SK-N-SH (cell line): ENCODE results near the gene CCNL2. TPM values are rescaled to one million over a fixed set of nuclear protein-coding genes. Genes with fewer than 3 reads are reported as not detected.

Experiments used
- CTCF ChIA-PET: fragments of 300-600, 350-600 bp; formaldehyde crosslinking; extraction: SDS; loops from one replicate; lab custom pipeline; 2021; lab: Yijun Ruan, JAX
- POLR2A ChIA-PET: fragments of 350-600 bp; sonication (Branson Sonifier 250); formaldehyde crosslinking; extraction: SDS; loops from one replicate; lab custom pipeline; 2020; ENCODE audit warnings: antibody characterized with exemption, inconsistent platforms; lab: Yijun Ruan, JAX
- DNase-seq: peaks from one replicate; pipeline ENCODE4 v3.0.0; 2012
- H2AFZ ChIP-seq: fragments of 200-600 bp; sonication (generic); 2 replicates; pipeline ENCODE4 v1.8.1; 2016; ENCODE audit warnings: antibody characterized with exemption, mild to moderate bottlenecking, low read depth
- H3F3A ChIP-seq: fragments of 200-600 bp; sonication (generic); replicated peaks from 2 replicates; pipeline ENCODE3; 2016; ENCODE audit warnings: antibody characterized with exemption, mild to moderate bottlenecking; ENCODE audit not compliant: insufficient read depth
- H3K27ac ChIP-seq, 2 experiments: fragments of 200-500 bp in 1 of 2; fragments of 200-600 bp in 1 of 2; sonication (Bioruptor generic) in 1 of 2; sonication (generic), shearing (Covaris generic) in 1 of 2; 2 replicates each; pipeline versions ENCODE4 v1.5.1 to v1.6.1; 2014 to 2016; ENCODE audit warnings: low read depth in 2 of 2, inconsistent platforms in 1 of 2, low read length in 1 of 2, mild to moderate bottlenecking in 1 of 2, mixed read lengths in 1 of 2
- H3K27me3 ChIP-seq: fragments of 200-600 bp; sonication (generic), shearing (Covaris generic); 2 replicates; pipeline ENCODE4 v1.6.1; 2016; ENCODE audit warnings: mixed run types; ENCODE audit not compliant: insufficient read depth
- H3K36me3 ChIP-seq, 2 experiments: fragments of 200-500 bp in 1 of 2; fragments of 200-600 bp in 1 of 2; sonication (Bioruptor generic) in 1 of 2; sonication (generic) in 1 of 2; replicated peaks in 1 of 2; 2 replicates each; pipeline versions ENCODE3 to v1.5.1; 2014 to 2016; ENCODE audit warnings: low read length in 1 of 2, mild to moderate bottlenecking in 1 of 2; ENCODE audit not compliant: insufficient read depth in 2 of 2, control insufficient read depth in 1 of 2
- H3K4me1 ChIP-seq, 2 experiments: fragments of 200-500 bp in 1 of 2; fragments of 200-600 bp in 1 of 2; sonication (Bioruptor generic) in 1 of 2; sonication (generic), shearing (Covaris generic) in 1 of 2; 2 replicates each; pipeline versions ENCODE4 v1.5.1 to v1.6.1; 2014 to 2016; ENCODE audit warnings: low read depth in 1 of 2, low read length in 1 of 2, mixed run types in 1 of 2; ENCODE audit not compliant: insufficient read depth in 2 of 2, control insufficient read depth in 1 of 2
- H3K4me2 ChIP-seq: fragments of 200-600 bp; sonication (generic), shearing (Covaris generic); 2 replicates; pipeline ENCODE4 v1.6.1; 2017; ENCODE audit warnings: mixed run types
- H3K4me3 ChIP-seq, 2 experiments: fragments of 200-500 bp in 1 of 2; fragments of 200-600 bp in 1 of 2; sonication (Bioruptor generic) in 1 of 2; sonication (generic), shearing (Covaris generic) in 1 of 2; 2 replicates each; pipeline versions ENCODE4 v1.5.1 to v1.8.1; 2014 to 2016; ENCODE audit warnings: low read depth in 2 of 2, inconsistent platforms in 1 of 2, low read length in 1 of 2, mild to moderate bottlenecking in 1 of 2, mixed read lengths in 1 of 2, moderate library complexity in 1 of 2
- H3K79me2 ChIP-seq: fragments of 200-600 bp; sonication (generic); 2 replicates; pipeline ENCODE4 v1.8.1; 2017; ENCODE audit warnings: mild to moderate bottlenecking; ENCODE audit not compliant: insufficient read depth
- H3K9ac ChIP-seq: fragments of 200-600 bp; sonication (generic); 2 replicates; pipeline ENCODE4 v1.6.1; 2017; ENCODE audit warnings: mixed run types
- H3K9me2 ChIP-seq: fragments of 200-600 bp; sonication (generic); 2 replicates; pipeline ENCODE4 v1.6.1; 2017; ENCODE audit warnings: mixed run types
- H3K9me3 ChIP-seq: fragments of 200-600 bp; sonication (generic); 2 replicates; pipeline ENCODE4 v1.6.1; 2017; ENCODE audit warnings: mixed run types, mild to moderate bottlenecking, moderate library complexity
- H4K20me1 ChIP-seq: fragments of 200-600 bp; sonication (generic); 2 replicates; pipeline ENCODE4 v1.6.1; 2017; ENCODE audit warnings: mild to moderate bottlenecking, mixed run types; ENCODE audit not compliant: insufficient read depth
- ELF1 ChIP-seq: IDR thresholded peaks from 2 replicates; pipeline ENCODE4 v1.4.0; 2012
- EP300 ChIP-seq, 2 experiments: IDR thresholded peaks; 2 replicates each; pipeline versions ENCODE4 v1.4.0 to v1.6.1; 2012; ENCODE audit warnings: borderline replicate concordance in 1 of 2, low read depth in 1 of 2, low read length in 1 of 2
- EZH2phosphoT487 ChIP-seq: fragments of 200-600 bp; sonication (generic); IDR thresholded peaks from 2 replicates; pipeline ENCODE4 v1.6.1; 2017; ENCODE audit warnings: low read depth, mixed run types, mild to moderate bottlenecking, antibody characterized with exemption, moderate library complexity, borderline replicate concordance
- FOSL2 ChIP-seq: IDR thresholded peaks from 2 replicates; pipeline ENCODE4 v1.4.0; 2012; ENCODE audit warnings: low read depth, mild to moderate bottlenecking, moderate library complexity, borderline replicate concordance
- FOXJ3 ChIP-seq: sonication (generic); formaldehyde crosslinking; IDR thresholded peaks from 2 replicates; pipeline ENCODE4 v1.5.1; 2020; ENCODE audit warnings: mild to moderate bottlenecking, missing genetic modification reagents
- FOXM1 ChIP-seq: IDR thresholded peaks from 2 replicates; pipeline ENCODE4 v1.4.0; 2012; ENCODE audit warnings: low read depth, mild to moderate bottlenecking
- GABPA ChIP-seq: IDR thresholded peaks from 2 replicates; pipeline ENCODE4 v1.4.0; 2012; ENCODE audit warnings: low read depth, mild to moderate bottlenecking
- MEF2A ChIP-seq: IDR thresholded peaks from 2 replicates; pipeline ENCODE4 v1.4.0; 2012; ENCODE audit warnings: low read depth, borderline replicate concordance
- MXI1 ChIP-seq: IDR thresholded peaks from 2 replicates; pipeline ENCODE4 v1.6.1; 2012; ENCODE audit warnings: mild to moderate bottlenecking, low read depth, low read length, improper control_type of control experiment
- NFIC ChIP-seq: IDR thresholded peaks from 2 replicates; pipeline ENCODE4 v1.4.0; 2012; ENCODE audit warnings: borderline replicate concordance
- NRF1 ChIP-seq: IDR thresholded peaks from 2 replicates; pipeline ENCODE4 v1.6.1; 2012; ENCODE audit warnings: low read depth, mild to moderate bottlenecking, low read length
- POLR2AphosphoS5 ChIP-seq: IDR thresholded peaks from 2 replicates; pipeline ENCODE4 v1.6.1; 2012; ENCODE audit warnings: low read depth, low read length
- RAD21 ChIP-seq: IDR thresholded peaks from 2 replicates; pipeline ENCODE4 v1.6.1; 2012; ENCODE audit warnings: mild to moderate bottlenecking, low read length
- WGBS: methylation state at CpG from one replicate; pipeline ENCODE4 v1.1.6; 2017; ENCODE audit warnings: low lambda C conversion rate; 5-methylcytosine and 5-hydroxymethylcytosine counted together
- polyA plus RNA-seq, 3 experiments: library from polyadenylated mRNA; depleted of rRNA; stranded (reverse); fragments of >200 nt; gene quantifications; 2 replicates each; pipeline ENCODE4 v1.2.3, GENCODE V29; 2012
- TF ChIP-seq, protein P1 (sequence below): fragments of 150-350 bp; IDR thresholded peaks from 2 replicates; pipeline ENCODE4 v1.6.1; 2017; ENCODE audit warnings: antibody characterized with exemption, low read length, low read depth, borderline replicate concordance
- TF ChIP-seq, protein P2 (sequence below): IDR thresholded peaks from 2 replicates; pipeline ENCODE4 v1.4.0; 2012; ENCODE audit warnings: low read depth, borderline replicate concordance
- TF ChIP-seq, protein P3 (sequence below): IDR thresholded peaks from 2 replicates; pipeline ENCODE4 v1.4.0; 2012; ENCODE audit warnings: low read depth
- TF ChIP-seq, protein P4 (sequence below): IDR thresholded peaks from 2 replicates; pipeline ENCODE4 v1.6.1; 2012; ENCODE audit warnings: mild to moderate bottlenecking, low read depth, low read length, moderate library complexity
- TF ChIP-seq, protein P5 (sequence below): IDR thresholded peaks from 2 replicates; pipeline ENCODE4 v1.4.0; 2012; ENCODE audit warnings: low read depth, borderline replicate concordance

Gene CCNL2
- polyA plus RNA-seq, 1 of the 3 experiments (the other 2 are of a cell fraction), result 362 TPM

DNA sequence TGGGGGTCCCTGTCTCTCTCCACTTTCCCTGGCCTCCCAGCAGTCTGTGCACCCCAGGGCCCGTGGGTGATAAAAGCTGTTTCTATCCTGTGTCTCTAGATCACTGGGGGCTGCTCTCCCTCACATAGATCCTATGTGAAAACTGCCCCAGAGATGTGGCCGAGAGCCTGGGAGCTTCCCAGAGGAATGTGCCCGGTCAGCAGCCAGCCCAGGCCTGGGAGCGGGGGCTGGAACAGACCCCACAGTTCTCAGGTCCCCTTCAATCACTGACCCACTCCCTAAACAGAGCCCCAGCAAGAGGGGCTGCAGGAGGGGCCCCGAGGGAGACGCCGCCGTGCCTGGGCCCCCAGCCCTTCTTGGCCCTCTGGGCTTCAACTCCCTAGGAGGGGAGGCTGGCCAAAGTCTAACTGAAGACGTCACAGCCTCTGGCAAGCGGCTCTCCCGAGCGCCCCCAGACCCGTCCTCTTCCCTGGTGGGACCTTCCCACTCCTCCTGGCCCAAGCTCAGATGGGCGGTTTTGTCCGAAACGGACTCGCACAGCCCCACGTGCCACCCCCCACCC lies 41.2 kb downstream of the CCNL2 start:
- Histone ChIP-seq H3K9ac (no peak overlapping the region), H3K4me2 (no peak overlapping the region), H3K9me2 (no peaks in the 10 kb centered on the region), H4K20me1 (no peaks in the 10 kb centered on the region), H2AFZ (no peak overlapping the region), H3K27ac (peak overlapping the region in 1 of 2 experiments; percentile 98; a peak in 2 of 4 replicates), H3K79me2 (no peaks in the 10 kb centered on the region), H3K36me3 (no peaks in the 10 kb centered on the region), H3K4me3 (no peak overlapping the region), H3K4me1 (peaks cover 20 to 59% of the 10 kb centered on the region in 2 experiments; a peak in 3 of 4 replicates), H3F3A (peaks cover 7% of the 10 kb centered on the region), H3K27me3 (no peaks in the 10 kb centered on the region), H3K9me3 (no peaks in the 10 kb centered on the region)
- no peak for DNase-seq
- POLR2A ChIA-PET, result no interaction called here
- WGBS, result 73% methylated on average over 5 of the region's 18 CpGs
- no peak for TF ChIP-seq FOSL2
- TF ChIP-seq FOXJ3 (CRISPR knock-in tag), result no peak
- TF ChIP-seq MXI1, result no peak
- TF ChIP-seq, protein P1, sequence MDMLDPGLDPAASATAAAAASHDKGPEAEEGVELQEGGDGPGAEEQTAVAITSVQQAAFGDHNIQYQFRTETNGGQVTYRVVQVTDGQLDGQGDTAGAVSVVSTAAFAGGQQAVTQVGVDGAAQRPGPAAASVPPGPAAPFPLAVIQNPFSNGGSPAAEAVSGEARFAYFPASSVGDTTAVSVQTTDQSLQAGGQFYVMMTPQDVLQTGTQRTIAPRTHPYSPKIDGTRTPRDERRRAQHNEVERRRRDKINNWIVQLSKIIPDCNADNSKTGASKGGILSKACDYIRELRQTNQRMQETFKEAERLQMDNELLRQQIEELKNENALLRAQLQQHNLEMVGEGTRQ, result no peak
- TF ChIP-seq GABPA, result no peak
- TF ChIP-seq, protein P2, sequence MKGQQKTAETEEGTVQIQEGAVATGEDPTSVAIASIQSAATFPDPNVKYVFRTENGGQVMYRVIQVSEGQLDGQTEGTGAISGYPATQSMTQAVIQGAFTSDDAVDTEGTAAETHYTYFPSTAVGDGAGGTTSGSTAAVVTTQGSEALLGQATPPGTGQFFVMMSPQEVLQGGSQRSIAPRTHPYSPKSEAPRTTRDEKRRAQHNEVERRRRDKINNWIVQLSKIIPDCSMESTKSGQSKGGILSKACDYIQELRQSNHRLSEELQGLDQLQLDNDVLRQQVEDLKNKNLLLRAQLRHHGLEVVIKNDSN, result no peak
- TF ChIP-seq FOXM1, result no peak
- TF ChIP-seq, protein P3, sequence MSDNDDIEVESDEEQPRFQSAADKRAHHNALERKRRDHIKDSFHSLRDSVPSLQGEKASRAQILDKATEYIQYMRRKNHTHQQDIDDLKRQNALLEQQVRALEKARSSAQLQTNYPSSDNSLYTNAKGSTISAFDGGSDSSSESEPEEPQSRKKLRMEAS, result no peak
- no peak for TF ChIP-seq NFIC
- no peak for TF ChIP-seq ELF1
- TF ChIP-seq EZH2phosphoT487, result no peak
- TF ChIP-seq, protein P4, sequence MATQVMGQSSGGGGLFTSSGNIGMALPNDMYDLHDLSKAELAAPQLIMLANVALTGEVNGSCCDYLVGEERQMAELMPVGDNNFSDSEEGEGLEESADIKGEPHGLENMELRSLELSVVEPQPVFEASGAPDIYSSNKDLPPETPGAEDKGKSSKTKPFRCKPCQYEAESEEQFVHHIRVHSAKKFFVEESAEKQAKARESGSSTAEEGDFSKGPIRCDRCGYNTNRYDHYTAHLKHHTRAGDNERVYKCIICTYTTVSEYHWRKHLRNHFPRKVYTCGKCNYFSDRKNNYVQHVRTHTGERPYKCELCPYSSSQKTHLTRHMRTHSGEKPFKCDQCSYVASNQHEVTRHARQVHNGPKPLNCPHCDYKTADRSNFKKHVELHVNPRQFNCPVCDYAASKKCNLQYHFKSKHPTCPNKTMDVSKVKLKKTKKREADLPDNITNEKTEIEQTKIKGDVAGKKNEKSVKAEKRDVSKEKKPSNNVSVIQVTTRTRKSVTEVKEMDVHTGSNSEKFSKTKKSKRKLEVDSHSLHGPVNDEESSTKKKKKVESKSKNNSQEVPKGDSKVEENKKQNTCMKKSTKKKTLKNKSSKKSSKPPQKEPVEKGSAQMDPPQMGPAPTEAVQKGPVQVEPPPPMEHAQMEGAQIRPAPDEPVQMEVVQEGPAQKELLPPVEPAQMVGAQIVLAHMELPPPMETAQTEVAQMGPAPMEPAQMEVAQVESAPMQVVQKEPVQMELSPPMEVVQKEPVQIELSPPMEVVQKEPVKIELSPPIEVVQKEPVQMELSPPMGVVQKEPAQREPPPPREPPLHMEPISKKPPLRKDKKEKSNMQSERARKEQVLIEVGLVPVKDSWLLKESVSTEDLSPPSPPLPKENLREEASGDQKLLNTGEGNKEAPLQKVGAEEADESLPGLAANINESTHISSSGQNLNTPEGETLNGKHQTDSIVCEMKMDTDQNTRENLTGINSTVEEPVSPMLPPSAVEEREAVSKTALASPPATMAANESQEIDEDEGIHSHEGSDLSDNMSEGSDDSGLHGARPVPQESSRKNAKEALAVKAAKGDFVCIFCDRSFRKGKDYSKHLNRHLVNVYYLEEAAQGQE, result no peak
- no peak for TF ChIP-seq POLR2AphosphoS5
- no peak for TF ChIP-seq RAD21
- TF ChIP-seq, protein P5, sequence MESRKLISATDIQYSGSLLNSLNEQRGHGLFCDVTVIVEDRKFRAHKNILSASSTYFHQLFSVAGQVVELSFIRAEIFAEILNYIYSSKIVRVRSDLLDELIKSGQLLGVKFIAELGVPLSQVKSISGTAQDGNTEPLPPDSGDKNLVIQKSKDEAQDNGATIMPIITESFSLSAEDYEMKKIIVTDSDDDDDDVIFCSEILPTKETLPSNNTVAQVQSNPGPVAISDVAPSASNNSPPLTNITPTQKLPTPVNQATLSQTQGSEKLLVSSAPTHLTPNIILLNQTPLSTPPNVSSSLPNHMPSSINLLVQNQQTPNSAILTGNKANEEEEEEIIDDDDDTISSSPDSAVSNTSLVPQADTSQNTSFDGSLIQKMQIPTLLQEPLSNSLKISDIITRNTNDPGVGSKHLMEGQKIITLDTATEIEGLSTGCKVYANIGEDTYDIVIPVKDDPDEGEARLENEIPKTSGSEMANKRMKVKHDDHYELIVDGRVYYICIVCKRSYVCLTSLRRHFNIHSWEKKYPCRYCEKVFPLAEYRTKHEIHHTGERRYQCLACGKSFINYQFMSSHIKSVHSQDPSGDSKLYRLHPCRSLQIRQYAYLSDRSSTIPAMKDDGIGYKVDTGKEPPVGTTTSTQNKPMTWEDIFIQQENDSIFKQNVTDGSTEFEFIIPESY, result no peak
- no peak for TF ChIP-seq MEF2A
- no peak for TF ChIP-seq NRF1
- no peak for TF ChIP-seq EP300 (IDR thresholded peaks at IDR 0.05; ENCODE audit: borderline replicate concordance in 1 of 2, low read depth in 1 of 2, low read length in 1 of 2)
- CTCF ChIA-PET, result interaction anchor here (3.6 kb wide), 1 partner anchor 13 kb away, joined by 37 read pairs; no protein-coding TSS in a partner anchor
